AG10803 (cell line): ENCODE results near the gene CACNA1E.

Source experiments
- DNase-seq: peaks from one replicate; pipeline ENCODE4 v3.0.0; 2010; ENCODE audit warnings: low read depth
- H3K4me3 ChIP-seq: 2 replicates; pipeline ENCODE4 v1.5.1; 2011; ENCODE audit warnings: mild to moderate bottlenecking, low read length, control low read depth
- CTCF ChIP-seq: conservative IDR thresholded peaks from 2 replicates; pipeline ENCODE4 v1.5.1; 2011; ENCODE audit warnings: mild to moderate bottlenecking, low read length, control low read depth, inconsistent platforms

Gene CACNA1E

DNA sequence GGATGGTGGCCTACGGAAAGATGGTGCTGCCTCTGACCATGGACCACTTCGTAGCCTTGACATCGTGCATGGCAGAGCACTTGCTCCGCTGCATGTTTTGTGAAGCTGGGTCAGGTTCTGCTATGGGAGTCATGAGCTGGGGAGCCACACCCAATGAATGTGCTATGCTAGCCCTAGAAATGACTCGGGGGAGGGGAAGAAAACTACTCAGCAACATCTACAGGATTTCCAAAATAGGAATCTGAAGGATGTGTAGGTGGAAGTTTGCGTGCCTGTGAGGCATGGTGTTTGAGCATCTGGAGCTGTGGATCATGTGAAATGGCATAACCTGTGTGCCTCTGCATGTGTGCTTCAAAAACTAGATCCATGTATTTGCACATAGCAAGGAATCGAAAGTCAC, 247.3 kb downstream of the CACNA1E start:
- no peak for DNase-seq
- TF ChIP-seq CTCF, result no peak
- H3K4me3 ChIP-seq, result no peak overlapping the region

- no peak overlapping the region for H3K4me3 ChIP-seq
- no peak for TF ChIP-seq CTCF
- DNase-seq, result no peak
These were observed 249.1 kb downstream of the CACNA1E start for GRCh38 chr1:181732218-181732990.

GRCh38 chr1:181733486-181733885, 250.2 kb downstream of the CACNA1E start:
- no peak for TF ChIP-seq CTCF
- DNase-seq, result no peak
- H3K4me3 ChIP-seq, result no peak overlapping the region

DNA sequence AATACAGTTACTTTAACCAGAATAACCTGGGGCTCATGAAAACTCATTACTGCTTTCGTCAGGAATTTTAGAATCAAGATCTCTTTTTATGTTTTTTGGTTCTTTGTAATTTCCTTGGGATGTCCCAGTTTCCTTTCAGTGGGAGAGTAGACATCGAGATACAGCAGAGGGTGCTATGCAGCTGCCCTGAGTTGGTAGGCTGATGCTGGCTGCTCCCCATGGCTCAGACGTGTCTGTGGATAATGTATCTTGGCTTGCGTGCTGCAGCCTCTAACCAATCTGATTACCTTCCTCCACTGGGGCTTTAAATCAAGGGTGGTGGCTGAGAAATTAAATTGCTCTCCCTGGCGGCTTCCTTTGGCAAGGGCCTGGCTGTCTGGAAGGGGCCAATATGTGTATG, 253.7 kb downstream of the CACNA1E start:
- H3K4me3 ChIP-seq, result no peak overlapping the region
- no peak for TF ChIP-seq CTCF
- no peak for DNase-seq

DNA sequence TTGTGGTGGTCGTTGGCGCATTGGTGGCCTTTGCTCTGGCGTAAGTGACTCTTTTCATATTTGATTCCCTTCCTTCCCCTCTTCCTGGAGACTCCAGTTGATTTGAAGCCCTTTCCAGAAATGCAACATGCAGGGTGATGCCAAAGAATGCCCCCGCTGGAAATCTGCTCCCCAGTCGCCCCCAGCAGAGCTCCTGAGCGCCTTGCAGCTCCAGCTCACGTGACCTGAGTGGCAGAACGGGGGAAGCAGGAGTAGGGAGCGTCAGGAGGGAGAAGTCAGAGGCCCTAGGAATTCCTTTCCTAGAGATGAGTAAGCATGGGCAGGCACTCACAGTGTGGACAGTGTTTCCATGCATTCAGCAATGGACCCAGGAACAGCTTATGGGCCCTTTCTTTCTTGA, 255.9 kb downstream of the CACNA1E start:
- no peak for DNase-seq
- TF ChIP-seq CTCF, result no peak
- no peak overlapping the region for H3K4me3 ChIP-seq

- no peak for TF ChIP-seq CTCF
- DNase-seq, result no peak
- no peak overlapping the region for H3K4me3 ChIP-seq
These were observed 259.1 kb downstream of the CACNA1E start for GRCh38 chr1:181742426-181742825.

DNA sequence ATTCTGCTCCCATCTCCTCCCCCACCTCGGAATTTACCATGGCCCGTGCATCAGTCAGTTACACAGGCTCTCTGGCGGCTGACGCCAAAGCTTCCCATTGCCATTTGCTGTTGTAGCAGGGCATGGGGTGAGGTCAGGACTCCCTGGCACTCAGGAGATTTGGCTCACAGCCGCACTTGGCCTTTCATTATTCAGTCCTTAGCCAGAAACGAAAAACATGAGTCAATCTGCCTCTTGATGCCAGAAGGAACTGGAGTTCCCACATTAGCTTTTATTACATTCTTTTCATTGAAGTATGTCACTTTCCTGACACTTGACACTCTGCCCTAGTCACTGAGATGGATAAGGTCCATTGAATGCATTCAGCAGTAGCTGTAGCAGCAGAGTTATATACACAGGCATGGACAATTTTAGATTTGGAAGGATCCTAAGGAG, 260.6 kb downstream of the CACNA1E start:
- TF ChIP-seq CTCF, result no peak
- H3K4me3 ChIP-seq, result no peak overlapping the region
- DNase-seq, result no peak
